ENCODE data around the gene FGD5. TPM values are rescaled to one million over a fixed set of nuclear protein-coding genes. Genes with fewer than 3 reads are reported as not detected.
A peak's percentile ranks its signal among the peaks of the same experiment; 100 is the strongest.

The FGD5 gene
- total and polyA plus RNA-seq, 4 donors = 2.5 to 61.6 (median 20.0) TPM

GRCh38 chr3:14839236-14839635 is 20.5 kb downstream of the FGD5 start:
- 82 to 83% methylated on average over 7 of the region's 7 CpGs for WGBS, 2 donors
- DNase-seq (no peak), ATAC-seq (ENCODE audit: low FRiP score) (no peak)
- H3K27me3 ChIP-seq (ENCODE audit: control insufficient read depth in 1 of 2, insufficient read depth in 2 of 2, low read length in 1 of 2) = no peaks in the 10 kb centered on the region
- intact Hi-C loops (cut with DNase I) = no loop called here
- no peaks in the 10 kb centered on the region for H3K9me3 ChIP-seq (ENCODE audit: control insufficient read depth, low read length)
- no peaks in the 10 kb centered on the region for H3K4me1 ChIP-seq (ENCODE audit: control insufficient read depth in 1 of 2, insufficient read depth in 2 of 2, low read length in 2 of 2)
- no peak overlapping the region for H3K27ac ChIP-seq (ENCODE audit: low read depth in 1 of 2, low read length in 2 of 2)
- no peaks in the 10 kb centered on the region for H3K36me3 ChIP-seq (ENCODE audit: control insufficient read depth in 1 of 2, insufficient read depth in 2 of 2, low read length in 1 of 2)
- no peak overlapping the region for H3K4me3 ChIP-seq (ENCODE audit: low read length in 2 of 2)

- H3K4me3 ChIP-seq (ENCODE audit: low read length in 2 of 2) = no peak overlapping the region
- H3K36me3 ChIP-seq (ENCODE audit: control insufficient read depth in 1 of 2, insufficient read depth in 2 of 2, low read length in 1 of 2) = no peaks in the 10 kb centered on the region
- ATAC-seq (ENCODE audit: low FRiP score) (no peak), DNase-seq (peak in 1 of 2 donors; percentile 60)
- no peaks in the 10 kb centered on the region for H3K9me3 ChIP-seq (ENCODE audit: control insufficient read depth, low read length)
- WGBS, 2 donors = 77% methylated on average over 9 of the region's 9 CpGs
- H3K27me3 ChIP-seq (ENCODE audit: control insufficient read depth in 1 of 2, insufficient read depth in 2 of 2, low read length in 1 of 2) = no peaks in the 10 kb centered on the region
- no peaks in the 10 kb centered on the region for H3K4me1 ChIP-seq (ENCODE audit: control insufficient read depth in 1 of 2, insufficient read depth in 2 of 2, low read length in 2 of 2)
- H3K27ac ChIP-seq (ENCODE audit: low read depth in 1 of 2, low read length in 2 of 2) = no peak overlapping the region
- intact Hi-C loops (cut with DNase I) = no loop called here
Observed at GRCh38 chr3:14841836-14842235, 23.1 kb downstream of the FGD5 start.

- Histone ChIP-seq H3K9me3 (ENCODE audit: control insufficient read depth, low read length) (no peaks in the 10 kb centered on the region), H3K27ac (ENCODE audit: low read depth in 1 of 2, low read length in 2 of 2) (no peak overlapping the region), H3K4me1 (ENCODE audit: control insufficient read depth in 1 of 2, insufficient read depth in 2 of 2, low read length in 2 of 2) (no peaks in the 10 kb centered on the region), H3K4me3 (ENCODE audit: low read length in 2 of 2) (no peak overlapping the region), H3K27me3 (ENCODE audit: control insufficient read depth in 1 of 2, insufficient read depth in 2 of 2, low read length in 1 of 2) (no peaks in the 10 kb centered on the region), H3K36me3 (ENCODE audit: control insufficient read depth in 1 of 2, insufficient read depth in 2 of 2, low read length in 1 of 2) (no peaks in the 10 kb centered on the region)
- DNase-seq (no peak), ATAC-seq (ENCODE audit: low FRiP score) (no peak)
- 85 to 89% methylated on average over 3 of the region's 3 CpGs for WGBS, 2 donors
- intact Hi-C loops (cut with DNase I) = no loop called here
Observed at GRCh38 chr3:14842277-14842676, 23.5 kb downstream of the FGD5 start.

GRCh38 chr3:14843321-14843720 is 24.6 kb downstream of the FGD5 start:
- Histone ChIP-seq H3K36me3 (ENCODE audit: control insufficient read depth in 1 of 2, insufficient read depth in 2 of 2, low read length in 1 of 2) (no peaks in the 10 kb centered on the region), H3K27me3 (ENCODE audit: control insufficient read depth in 1 of 2, insufficient read depth in 2 of 2, low read length in 1 of 2) (no peaks in the 10 kb centered on the region), H3K27ac (ENCODE audit: low read depth in 1 of 2, low read length in 2 of 2) (no peak overlapping the region), H3K9me3 (ENCODE audit: control insufficient read depth, low read length) (no peaks in the 10 kb centered on the region), H3K4me3 (ENCODE audit: low read length in 2 of 2) (no peak overlapping the region), H3K4me1 (ENCODE audit: control insufficient read depth in 1 of 2, insufficient read depth in 2 of 2, low read length in 2 of 2) (no peaks in the 10 kb centered on the region)
- ATAC-seq (ENCODE audit: low FRiP score) (no peak), DNase-seq (peak in 1 of 2 donors; percentile 16)
- WGBS, 2 donors = 89 to 95% methylated on average over 8 of the region's 8 CpGs
- intact Hi-C loops (cut with DNase I) = no loop called here

- H3K9me3 ChIP-seq (ENCODE audit: control insufficient read depth, low read length) = no peaks in the 10 kb centered on the region
- WGBS, 2 donors = 73 to 74% methylated on average over 7 of the region's 7 CpGs
- H3K27ac ChIP-seq (ENCODE audit: low read depth in 1 of 2, low read length in 2 of 2) = no peak overlapping the region
- no peaks in the 10 kb centered on the region for H3K36me3 ChIP-seq (ENCODE audit: control insufficient read depth in 1 of 2, insufficient read depth in 2 of 2, low read length in 1 of 2)
- intact Hi-C loops (cut with DNase I) = no loop called here
- no peaks in the 10 kb centered on the region for H3K27me3 ChIP-seq (ENCODE audit: control insufficient read depth in 1 of 2, insufficient read depth in 2 of 2, low read length in 1 of 2)
- H3K4me1 ChIP-seq (ENCODE audit: control insufficient read depth in 1 of 2, insufficient read depth in 2 of 2, low read length in 2 of 2) = no peaks in the 10 kb centered on the region
- H3K4me3 ChIP-seq (ENCODE audit: low read length in 2 of 2) = no peak overlapping the region
- DNase-seq = no peak
- no peak for ATAC-seq (ENCODE audit: low FRiP score)
Observed at GRCh38 chr3:14844386-14845170, 25.8 kb downstream of the FGD5 start.

GRCh38 chr3:14845180-14845579 is 26.4 kb downstream of the FGD5 start:
- H3K36me3 ChIP-seq (ENCODE audit: control insufficient read depth in 1 of 2, insufficient read depth in 2 of 2, low read length in 1 of 2) = no peaks in the 10 kb centered on the region
- ATAC-seq (ENCODE audit: low FRiP score) (no peak), DNase-seq (no peak)
- H3K27me3 ChIP-seq (ENCODE audit: control insufficient read depth in 1 of 2, insufficient read depth in 2 of 2, low read length in 1 of 2) = no peaks in the 10 kb centered on the region
- no peak overlapping the region for H3K27ac ChIP-seq (ENCODE audit: low read depth in 1 of 2, low read length in 2 of 2)
- H3K4me1 ChIP-seq (ENCODE audit: control insufficient read depth in 1 of 2, insufficient read depth in 2 of 2, low read length in 2 of 2) = no peaks in the 10 kb centered on the region
- H3K9me3 ChIP-seq (ENCODE audit: control insufficient read depth, low read length) = no peaks in the 10 kb centered on the region
- WGBS, 2 donors = 51 to 55% methylated on average over 3 of the region's 3 CpGs
- no peak overlapping the region for H3K4me3 ChIP-seq (ENCODE audit: low read length in 2 of 2)
- intact Hi-C loops (cut with DNase I) = no loop called here

GRCh38 chr3:14845826-14846225 is 27.1 kb downstream of the FGD5 start:
- no peaks in the 10 kb centered on the region for H3K4me1 ChIP-seq (ENCODE audit: control insufficient read depth in 1 of 2, insufficient read depth in 2 of 2, low read length in 2 of 2)
- no peak for DNase-seq
- no peak overlapping the region for H3K4me3 ChIP-seq (ENCODE audit: low read length in 2 of 2)
- 73% methylated on average over 4 of the region's 4 CpGs for WGBS, 2 donors
- H3K27ac ChIP-seq (ENCODE audit: low read depth in 1 of 2, low read length in 2 of 2) = no peak overlapping the region
- H3K9me3 ChIP-seq (ENCODE audit: control insufficient read depth, low read length) = no peaks in the 10 kb centered on the region
- no peaks in the 10 kb centered on the region for H3K27me3 ChIP-seq (ENCODE audit: control insufficient read depth in 1 of 2, insufficient read depth in 2 of 2, low read length in 1 of 2)
- intact Hi-C loops (cut with DNase I) = no loop called here
- H3K36me3 ChIP-seq (ENCODE audit: control insufficient read depth in 1 of 2, insufficient read depth in 2 of 2, low read length in 1 of 2) = no peaks in the 10 kb centered on the region
- ATAC-seq (ENCODE audit: low FRiP score) = no peak

GRCh38 chr3:14846226-14846880 is 27.6 kb downstream of the FGD5 start:
- intact Hi-C loops (cut with DNase I) = no loop called here
- no peak for ATAC-seq (ENCODE audit: low FRiP score)
- Histone ChIP-seq H3K4me3 (ENCODE audit: low read length in 2 of 2) (no peak overlapping the region), H3K4me1 (ENCODE audit: control insufficient read depth in 1 of 2, insufficient read depth in 2 of 2, low read length in 2 of 2) (no peaks in the 10 kb centered on the region), H3K27me3 (ENCODE audit: control insufficient read depth in 1 of 2, insufficient read depth in 2 of 2, low read length in 1 of 2) (no peaks in the 10 kb centered on the region), H3K36me3 (ENCODE audit: control insufficient read depth in 1 of 2, insufficient read depth in 2 of 2, low read length in 1 of 2) (no peaks in the 10 kb centered on the region), H3K9me3 (ENCODE audit: control insufficient read depth, low read length) (no peaks in the 10 kb centered on the region), H3K27ac (ENCODE audit: low read depth in 1 of 2, low read length in 2 of 2) (no peak overlapping the region)
- no peak for DNase-seq
- WGBS, 2 donors = 57 to 64% methylated on average over 7 of the region's 7 CpGs

Measured in aorta (tissue), 5 donors.